ENCODE data around the gene E2F8.

DNA sequence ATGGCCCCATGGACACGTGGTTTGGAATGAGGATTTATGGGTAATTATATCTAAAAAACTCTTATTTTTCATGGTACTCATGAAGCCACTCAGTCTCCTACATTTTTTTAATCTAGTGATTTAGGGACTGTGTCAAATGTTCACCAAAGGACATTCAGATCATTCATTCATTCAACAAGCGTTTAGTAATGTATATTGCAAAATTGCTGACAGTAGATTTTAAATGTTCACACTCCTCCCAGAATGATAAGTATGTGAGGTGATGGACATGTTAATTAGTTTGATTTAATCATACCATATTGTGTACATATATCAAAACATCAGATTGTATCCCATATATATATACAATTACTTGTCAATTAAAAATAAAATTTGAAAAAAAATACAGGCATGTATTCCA, 40.8 kb upstream of the E2F8 start:
- no peak for TF ChIP-seq POLR2A (IDR thresholded peaks at IDR 0.05; ENCODE audit: low read depth, low read length)
- TF ChIP-seq POLR2AphosphoS5 (IDR thresholded peaks at IDR 0.05; ENCODE audit: low read depth, low read length), result no peak
- TF ChIP-seq SPI1 (IDR thresholded peaks at IDR 0.05; ENCODE audit: low read depth, low read length), result no peak

Measured in GM12891 (cell line).